BJ (cell line): ENCODE measurements around the gene TBK1. TPM values are rescaled to one million over a fixed set of nuclear protein-coding genes. Genes with fewer than 3 reads are reported as not detected.

Experiments
- CTCF ChIA-PET: fragments of 350-600 bp; formaldehyde crosslinking; extraction: SDS; loops from one replicate; lab custom pipeline; 2021; ENCODE audit warnings: antibody characterized with exemption, inconsistent platforms; lab: Yijun Ruan, JAX
- POLR2A ChIA-PET: fragments of 300-600 bp; sonication (Branson Sonifier 250); formaldehyde crosslinking; extraction: SDS; loops from one replicate; lab custom pipeline; 2021; ENCODE audit warnings: antibody characterized with exemption; lab: Charles Lee
- DNase-seq: peaks from one replicate; pipeline ENCODE4 v3.0.0-alpha.2; 2011; ENCODE audit warnings: low read depth
- H3K27me3 ChIP-seq: 2 replicates; pipeline ENCODE4 v1.6.0; 2011; ENCODE audit warnings: low read length; ENCODE audit not compliant: control insufficient read depth, insufficient read depth
- H3K36me3 ChIP-seq: 2 replicates; pipeline ENCODE4 v1.5.1; 2011; ENCODE audit warnings: low read length; ENCODE audit not compliant: control insufficient read depth, insufficient read depth
- H3K4me3 ChIP-seq: 2 replicates; pipeline ENCODE4 v1.5.1; 2011; ENCODE audit warnings: low read depth, mild to moderate bottlenecking, control low read depth, low read length
- CTCF ChIP-seq: IDR thresholded peaks from 2 replicates; pipeline ENCODE4 v1.5.1; 2011; ENCODE audit warnings: low read depth, mild to moderate bottlenecking, control low read depth, inconsistent platforms, low read length, moderate library complexity; ENCODE audit not compliant: insufficient read depth
- polyA plus RNA-seq: library from polyadenylated mRNA; depleted of rRNA; stranded (reverse); fragments of >200 nt; gene quantifications from 2 replicates; pipeline ENCODE4 v1.2.3, GENCODE V29; 2011

The TBK1 gene
- polyA plus RNA-seq, 1 experiment: 5.7 TPM

DNA sequence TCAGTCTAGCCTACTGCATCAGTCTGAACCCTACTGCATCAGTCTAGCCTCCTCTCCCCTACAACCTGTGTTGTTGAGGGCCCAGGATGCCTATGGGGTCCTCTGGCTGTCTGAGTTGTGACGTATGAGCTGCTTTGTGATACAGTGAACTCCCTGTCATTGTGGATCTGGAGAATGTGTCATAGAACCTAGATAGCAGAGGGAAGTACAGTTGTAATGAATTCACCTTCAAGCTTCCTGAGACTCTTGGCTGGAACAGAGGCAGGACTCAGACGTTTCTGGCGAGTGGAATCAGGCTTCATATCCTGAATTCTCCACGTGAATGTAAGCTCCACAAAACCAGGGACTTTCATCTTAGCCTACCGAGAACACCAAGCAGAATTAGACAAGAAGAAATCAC lies 17.0 kb downstream of the TBK1 start:
- POLR2A ChIA-PET: no interaction called here

GRCh38 chr12:64469455-64470142 lies 17.7 kb downstream of the TBK1 start:
- Histone ChIP-seq H3K27me3 (no peaks in the 10 kb centered on the region), H3K36me3 (peaks cover 6% of the 10 kb centered on the region), H3K4me3 (no peak overlapping the region)
- ChIA-PET CTCF (interaction anchor here (0.9 to 1.6 kb wide), 2 partner anchors 22 to 80 kb away, joined by 3 to 5 read pairs; no protein-coding TSS in a partner anchor), POLR2A (no interaction called here)
- TF ChIP-seq CTCF: no peak
- no peak for DNase-seq

More for the DNA sequence above, 17.0 kb downstream of the TBK1 start:
- no peak for DNase-seq
- Histone ChIP-seq H3K36me3 (peaks cover 7% of the 10 kb centered on the region), H3K4me3 (no peak overlapping the region), H3K27me3 (no peaks in the 10 kb centered on the region)
- no peak for TF ChIP-seq CTCF
- CTCF ChIA-PET: interaction anchor here (0.9 to 1.6 kb wide), 2 partner anchors 21 to 80 kb away, joined by 3 to 5 read pairs; no protein-coding TSS in a partner anchor

DNA sequence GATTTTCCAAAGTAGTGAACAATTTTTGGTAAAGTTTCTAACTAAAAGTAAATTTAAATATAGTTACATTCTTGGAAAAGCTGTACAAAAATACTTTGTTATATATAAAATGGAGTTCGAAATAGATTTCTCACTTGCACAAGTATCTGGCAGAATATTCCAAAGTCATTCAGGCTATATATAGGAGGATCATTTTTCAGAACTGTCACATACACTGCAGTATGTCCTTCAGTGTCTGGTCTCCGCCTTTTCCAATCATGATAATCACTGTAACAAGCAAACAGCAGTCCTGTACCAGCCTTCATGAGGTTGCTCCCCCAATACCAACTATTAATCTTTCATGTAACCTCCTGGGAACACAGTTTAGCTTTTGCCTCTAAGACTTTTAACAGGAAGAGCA lies 18.6 kb downstream of the TBK1 start:
- DNase-seq: no peak
- no peaks in the 10 kb centered on the region for H3K27me3 ChIP-seq
- peaks cover 3% of the 10 kb centered on the region for H3K36me3 ChIP-seq
- no peak for TF ChIP-seq CTCF
- POLR2A ChIA-PET: no interaction called here
- H3K4me3 ChIP-seq: no peak overlapping the region
- CTCF ChIA-PET: interaction anchor here (0.8 kb wide), 1 partner anchor 86 kb away, joined by 3 read pairs; no protein-coding TSS in a partner anchor

DNA sequence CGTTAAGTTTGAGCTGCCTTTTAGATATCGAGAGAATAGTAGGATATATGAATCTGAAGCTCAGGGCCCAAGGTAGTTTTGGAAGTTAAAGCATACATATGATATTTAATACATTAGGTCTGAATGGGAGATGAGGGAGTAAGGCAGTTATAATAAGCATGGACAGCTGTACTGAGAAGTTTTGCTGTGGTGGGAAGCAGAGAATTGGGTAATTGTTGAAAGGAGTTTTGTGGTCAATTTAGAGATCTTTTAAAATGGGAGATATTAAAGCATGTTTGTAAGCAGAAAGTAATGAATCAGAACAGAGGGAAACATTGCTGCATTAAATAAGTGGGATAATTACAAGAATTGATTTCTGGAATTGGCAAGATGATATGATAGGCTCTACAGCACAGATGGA lies 21.3 kb downstream of the TBK1 start:
- ChIA-PET CTCF (interaction anchor here (1.6 kb wide), 2 partner anchors 9 to 224 kb away, joined by 4 read pairs; no protein-coding TSS in a partner anchor), POLR2A (no interaction called here)
- TF ChIP-seq CTCF: no peak
- Histone ChIP-seq H3K27me3 (no peaks in the 10 kb centered on the region), H3K36me3 (peaks cover 1% of the 10 kb centered on the region), H3K4me3 (no peak overlapping the region)
- DNase-seq: no peak

DNA sequence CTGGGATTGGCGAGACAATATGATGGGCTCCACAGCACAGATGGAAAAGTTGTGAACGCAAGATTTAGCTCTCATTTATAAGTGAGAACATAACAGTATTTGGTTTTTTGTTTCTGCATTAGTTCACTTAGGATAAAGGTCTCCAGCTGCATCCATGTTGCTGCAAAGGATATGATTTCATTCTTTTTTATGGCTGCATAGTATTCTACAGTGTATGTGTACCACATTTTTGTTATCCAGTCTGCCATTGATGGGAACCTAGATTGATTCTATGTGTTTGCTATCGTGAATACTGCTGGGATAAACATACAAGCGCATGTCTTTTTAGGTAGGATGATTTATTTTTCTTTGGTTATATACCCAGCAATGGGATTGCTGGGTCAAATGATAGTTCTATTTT lies 23.6 kb downstream of the TBK1 start:
- no peak for TF ChIP-seq CTCF
- no peak for DNase-seq
- Histone ChIP-seq H3K36me3 (peaks cover 1% of the 10 kb centered on the region; the same call in 1 of the 2 replicates), H3K27me3 (no peaks in the 10 kb centered on the region), H3K4me3 (no peak overlapping the region)
- POLR2A ChIA-PET: no interaction called here
- CTCF ChIA-PET: interaction anchor here (1.0 kb wide), 1 partner anchor 322 kb away, joined by 3 read pairs; no protein-coding TSS in a partner anchor
